Fibroblast of gingiva (primary cell): Measurements from ENCODE around the gene SYNGAP1.
"Not testable (repeated sequence)": the region's sequence is repeated elsewhere in the genome, so short reads cannot be mapped to it uniquely, and the experiment has no call there.

ENCODE experiments used
- DNase-seq: peaks from one replicate; pipeline ENCODE4 v3.0.0-alpha.2; 2011; ENCODE audit warnings: low read depth

SYNGAP1 gene

GRCh38 chr6:33419580-33420490 lies at the start of gene SYNGAP1:
SYNGAP1 (plus strand) TSS chr6:33420065; CDS start chr6:33420265, 200 bp downstream.
- peak; percentile 68 for DNase-seq

- DNase-seq: not testable (repeated sequence)
These were observed 48.0 kb upstream of the SYNGAP1 start for GRCh38 chr6:33371901-33372300.

GRCh38 chr6:33372526-33373123 lies 47.2 kb upstream of the SYNGAP1 start:
- no peak for DNase-seq

- peak; percentile 50 for DNase-seq
These were observed 45.6 kb upstream of the SYNGAP1 start for GRCh38 chr6:33373960-33374910.

DNA sequence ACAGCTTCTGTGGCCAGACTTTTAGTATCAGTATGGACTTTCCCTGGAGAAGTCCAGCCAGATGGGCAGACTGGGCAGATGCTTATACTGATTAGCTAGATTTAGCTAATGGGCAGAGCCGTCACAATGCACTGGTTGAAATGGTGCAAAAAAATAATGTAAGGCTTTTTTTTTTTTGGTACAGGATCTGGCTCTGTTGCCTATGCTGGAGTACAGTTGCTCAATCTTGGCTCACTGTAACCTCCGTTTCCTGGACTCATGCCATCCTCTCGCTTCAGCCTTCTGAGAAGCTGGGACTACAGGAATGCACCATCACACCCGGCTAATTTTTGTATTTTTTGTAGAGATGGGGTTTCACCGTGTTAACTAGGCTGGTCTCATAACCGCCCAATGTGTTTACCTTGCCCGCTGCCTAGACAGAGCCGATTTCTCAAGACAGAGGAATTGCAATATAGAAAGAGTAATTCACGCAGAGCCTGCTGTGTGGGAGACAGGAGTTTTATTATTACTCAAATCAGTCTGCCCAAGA lies 44.7 kb upstream of the SYNGAP1 start:
- DNase-seq: peak; percentile 92

- DNase-seq: peak; percentile 14
These were observed 42.7 kb upstream of the SYNGAP1 start for GRCh38 chr6:33377171-33377570.

- DNase-seq: not testable (repeated sequence)
These were observed 40.7 kb upstream of the SYNGAP1 start for GRCh38 chr6:33379184-33379583.

GRCh38 chr6:33380272-33380981 lies 39.4 kb upstream of the SYNGAP1 start:
- no peak for DNase-seq

DNA sequence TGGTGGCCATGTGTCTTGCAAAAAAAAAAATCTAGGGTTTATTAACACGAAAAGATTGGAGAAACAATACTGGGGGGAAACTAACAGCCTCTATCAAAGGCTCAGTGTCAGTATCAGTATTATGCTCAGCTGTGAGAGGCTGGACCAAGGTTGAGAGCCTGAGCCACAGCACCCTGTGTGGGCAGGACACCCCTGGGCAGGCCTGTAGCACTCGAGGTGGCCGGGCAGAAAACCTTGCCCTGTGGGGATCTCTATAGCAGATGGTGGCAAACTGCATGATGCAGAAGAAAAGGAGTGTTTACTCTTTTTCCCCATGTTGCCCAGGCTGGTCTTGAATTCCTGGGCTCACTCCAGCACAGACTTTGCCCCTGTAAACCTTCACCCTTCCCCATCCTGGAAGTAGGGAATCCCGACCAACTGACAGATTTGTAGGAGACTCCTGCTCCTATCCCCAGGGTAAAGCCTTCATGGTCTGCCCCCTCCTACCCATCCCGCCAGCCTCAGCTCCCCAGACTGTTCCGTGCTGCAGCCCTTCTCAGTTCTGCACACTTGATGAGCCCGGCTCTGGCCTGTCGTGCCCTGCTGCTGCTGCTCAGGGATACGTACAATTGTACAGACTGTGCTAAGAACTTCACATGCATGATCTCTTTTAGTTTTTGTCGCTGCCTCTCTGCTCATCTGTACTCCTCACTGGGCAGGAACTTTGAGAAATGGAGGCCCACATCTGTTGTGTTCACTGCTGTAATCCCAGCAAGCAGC lies 36.3 kb upstream of the SYNGAP1 start:
- no peak for DNase-seq

GRCh38 chr6:33384581-33385020 lies 35.3 kb upstream of the SYNGAP1 start:
- DNase-seq: peak; percentile 76

GRCh38 chr6:33390173-33390572 lies 29.7 kb upstream of the SYNGAP1 start:
- no peak for DNase-seq

DNA sequence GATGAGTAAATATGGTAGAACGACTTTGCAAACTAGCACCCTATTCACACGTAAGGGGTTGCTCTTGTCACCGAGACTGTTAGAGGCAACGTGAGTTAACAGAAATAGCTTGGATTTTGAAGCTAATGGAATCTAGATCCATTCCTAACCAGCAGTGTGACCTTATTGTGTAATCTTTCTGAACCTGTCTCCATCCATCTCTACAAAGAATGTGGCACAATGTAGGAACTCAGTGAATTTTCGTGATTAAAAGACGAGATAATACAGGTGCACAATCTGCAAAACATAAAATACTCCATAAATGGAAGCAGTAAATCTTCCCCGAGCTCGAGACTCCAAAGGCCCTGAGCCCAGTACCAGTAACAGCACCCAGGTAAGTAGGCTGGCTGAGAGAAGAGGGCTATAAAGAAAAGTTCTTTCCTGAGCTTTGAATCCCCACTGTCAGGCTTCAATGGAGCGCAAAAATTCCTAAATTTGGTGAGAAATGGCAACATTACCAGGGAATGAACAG lies 29.0 kb upstream of the SYNGAP1 start:
- DNase-seq: no peak

DNA sequence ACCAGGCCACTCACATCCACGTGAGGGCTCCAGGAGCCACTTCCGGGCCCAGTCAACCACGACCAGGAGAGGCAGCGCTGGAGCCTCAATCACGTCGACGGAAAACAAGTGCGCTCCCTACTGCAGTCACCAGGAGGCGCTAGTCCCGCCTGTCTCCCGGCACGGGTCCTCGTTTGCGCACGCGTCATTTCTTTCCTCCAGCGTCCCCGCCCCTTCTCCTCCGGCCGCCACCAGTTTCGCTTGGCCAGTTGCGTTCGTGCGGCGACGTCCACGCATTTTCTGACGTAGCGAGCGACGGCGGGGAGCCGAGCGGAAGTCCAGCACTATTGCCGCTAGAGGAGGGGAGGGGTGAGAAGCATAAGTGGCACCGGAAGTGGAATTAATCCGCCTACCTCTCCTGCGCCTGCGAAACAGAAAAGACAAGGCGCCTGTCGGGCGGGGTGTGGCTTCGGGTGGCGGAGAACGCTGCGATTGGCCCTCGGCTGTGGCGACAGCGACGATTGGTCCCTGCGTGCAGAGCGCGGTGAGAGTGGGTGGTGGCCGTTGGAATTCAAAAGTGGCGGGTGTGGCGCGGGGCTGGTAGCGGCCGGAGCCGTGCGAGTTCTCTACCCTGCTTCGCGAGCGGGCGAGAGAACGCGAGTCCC lies 28.5 kb upstream of the SYNGAP1 start, which contains the start of gene KIFC1:
KIFC1 (plus strand) TSS at position 546 of the 644 bp plus-strand sequence. CDS start 163 bp downstream, outside the sequence.
- DNase-seq: peak; percentile 100

GRCh38 chr6:33391922-33392594 lies 27.8 kb upstream of the SYNGAP1 start:
- DNase-seq: no peak

DNA sequence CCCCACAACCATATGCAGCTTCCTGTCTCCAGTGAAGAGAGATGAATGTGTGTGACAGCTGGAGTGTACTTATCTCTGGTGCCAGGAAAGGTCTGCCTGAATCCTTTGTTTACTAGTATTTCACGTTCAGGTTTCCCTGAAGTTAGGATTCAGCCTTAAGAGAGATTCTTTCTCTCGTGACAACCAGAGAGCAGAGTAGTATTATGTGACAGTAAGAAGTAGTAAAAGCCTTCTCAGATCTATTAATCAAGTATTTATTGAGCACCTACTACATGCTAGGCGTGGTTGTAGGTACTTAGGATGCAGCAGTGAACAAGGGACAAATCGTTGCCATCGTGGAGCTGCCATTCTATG lies 27.3 kb upstream of the SYNGAP1 start:
- DNase-seq: no peak

- no peak for DNase-seq
These were observed 26.9 kb upstream of the SYNGAP1 start for GRCh38 chr6:33392979-33393378.

- DNase-seq: no peak
These were observed 22.3 kb upstream of the SYNGAP1 start for GRCh38 chr6:33397541-33397940.

DNA sequence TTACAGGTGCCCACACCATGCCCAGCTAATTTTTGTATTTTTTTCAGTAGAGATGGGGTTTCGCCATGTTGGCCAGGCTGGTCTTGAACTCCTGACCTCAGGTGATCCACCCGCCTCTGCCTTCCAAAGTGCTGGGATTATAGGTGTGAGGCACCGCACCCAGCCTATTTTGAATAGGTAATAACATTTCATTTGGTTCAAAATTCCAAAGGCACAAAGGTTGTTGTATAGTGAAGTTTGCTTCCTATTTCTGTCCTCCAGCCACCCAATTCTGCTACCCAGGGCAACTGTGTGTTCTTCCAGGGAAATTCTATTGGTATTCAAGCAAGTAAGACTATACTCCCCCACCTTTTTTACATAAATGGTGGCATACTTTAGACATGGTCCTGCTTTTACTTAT lies 21.3 kb upstream of the SYNGAP1 start:
- not testable (repeated sequence) for DNase-seq

GRCh38 chr6:33399881-33400280 lies 20.0 kb upstream of the SYNGAP1 start:
- DNase-seq: not testable (repeated sequence)
